Measurements from ENCODE around the gene ZDHHC5.

The ZDHHC5 gene

GRCh38 chr11:57667117-57667735 is 688 bp upstream of the ZDHHC5 start (continued):
- TF ChIP-seq ZNF639 (tag by site-specific recombination; IDR thresholded peaks at IDR 0.05) (peak; percentile 66; the same call in 1 of the 2 replicates), ZNF350 (tag by site-specific recombination; IDR thresholded peaks at IDR 0.05) (no peak), ZSCAN23 (tag by site-specific recombination; IDR thresholded peaks at IDR 0.05) (0 out of 2 replicates have a peak, but pooled peaks have one; percentile 53), ZNF2 (tag by site-specific recombination; IDR thresholded peaks at IDR 0.05) (peak; percentile 29; the same call in 1 of the 2 replicates), MYNN (tag by site-specific recombination; IDR thresholded peaks at IDR 0.05; ENCODE audit: borderline replicate concordance) (no peak), ZNF513 (tag by site-specific recombination; IDR thresholded peaks at IDR 0.05) (peak; percentile 26; the same call in 1 of the 2 replicates), ZNF561 (tag by site-specific recombination; IDR thresholded peaks at IDR 0.05; ENCODE audit: borderline replicate concordance) (0 out of 2 replicates have a peak, but pooled peaks have one; percentile 28), ZNF549 (tag by site-specific recombination; IDR thresholded peaks at IDR 0.05) (no peak), ZBTB8A (tag by site-specific recombination; IDR thresholded peaks at IDR 0.05) (0 out of 2 replicates have a peak, but pooled peaks have one; percentile 22), EGR2 (tag by site-specific recombination; IDR thresholded peaks at IDR 0.05; ENCODE audit: low read depth) (peak; percentile 12), GLIS2 (tag by site-specific recombination; IDR thresholded peaks at IDR 0.05) (no peak), ZNF692 (tag by site-specific recombination; IDR thresholded peaks at IDR 0.05) (0 out of 2 replicates have a peak, but pooled peaks have one; percentile 15), ZNF280C (tag by site-specific recombination; IDR thresholded peaks at IDR 0.05) (no peak), ZNF707 (tag by site-specific recombination; IDR thresholded peaks at IDR 0.05) (no peak), PRDM4 (tag by site-specific recombination; IDR thresholded peaks at IDR 0.05) (0 out of 2 replicates have a peak, but pooled peaks have one; percentile 11), ZNF174 (tag by site-specific recombination; IDR thresholded peaks at IDR 0.05) (no peak), PRDM10 (tag by site-specific recombination; IDR thresholded peaks at IDR 0.05) (peak; percentile 99), WT1 (tag by site-specific recombination; IDR thresholded peaks at IDR 0.05) (0 out of 2 replicates have a peak, but pooled peaks have one; percentile 12), ZNF140 (tag by site-specific recombination; IDR thresholded peaks at IDR 0.05) (no peak), KLF17 (tag by site-specific recombination; IDR thresholded peaks at IDR 0.05) (0 out of 2 replicates have a peak, but pooled peaks have one; percentile 3), ZNF677 (tag by site-specific recombination; IDR thresholded peaks at IDR 0.05) (no peak), ZNF341 (tag by site-specific recombination; IDR thresholded peaks at IDR 0.05; ENCODE audit: low read depth) (peak; percentile 49), ZNF600 (tag by site-specific recombination; IDR thresholded peaks at IDR 0.05) (peak; percentile 78; the same call in 1 of the 2 replicates), ZNF658 (tag by site-specific recombination; IDR thresholded peaks at IDR 0.05) (no peak), ZNF510 (tag by site-specific recombination; IDR thresholded peaks at IDR 0.05; ENCODE audit: insufficient replicate concordance) (no peak)

Measured in HEK293 (cell line).